Measurements from ENCODE around the gene ACP2.
A peak's percentile ranks its signal among the peaks of the same experiment; 100 is the strongest.

ACP2 gene, protein sequence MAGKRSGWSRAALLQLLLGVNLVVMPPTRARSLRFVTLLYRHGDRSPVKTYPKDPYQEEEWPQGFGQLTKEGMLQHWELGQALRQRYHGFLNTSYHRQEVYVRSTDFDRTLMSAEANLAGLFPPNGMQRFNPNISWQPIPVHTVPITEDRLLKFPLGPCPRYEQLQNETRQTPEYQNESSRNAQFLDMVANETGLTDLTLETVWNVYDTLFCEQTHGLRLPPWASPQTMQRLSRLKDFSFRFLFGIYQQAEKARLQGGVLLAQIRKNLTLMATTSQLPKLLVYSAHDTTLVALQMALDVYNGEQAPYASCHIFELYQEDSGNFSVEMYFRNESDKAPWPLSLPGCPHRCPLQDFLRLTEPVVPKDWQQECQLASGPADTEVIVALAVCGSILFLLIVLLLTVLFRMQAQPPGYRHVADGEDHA

GRCh38 chr11:47248664-47249377 is at the start of gene ACP2:
ACP2 (minus strand) TSS chr11:47248814; CDS start chr11:47248789, 25 bp downstream.
- DNase-seq (ENCODE audit: low spot score) = peak; percentile 90

DNA sequence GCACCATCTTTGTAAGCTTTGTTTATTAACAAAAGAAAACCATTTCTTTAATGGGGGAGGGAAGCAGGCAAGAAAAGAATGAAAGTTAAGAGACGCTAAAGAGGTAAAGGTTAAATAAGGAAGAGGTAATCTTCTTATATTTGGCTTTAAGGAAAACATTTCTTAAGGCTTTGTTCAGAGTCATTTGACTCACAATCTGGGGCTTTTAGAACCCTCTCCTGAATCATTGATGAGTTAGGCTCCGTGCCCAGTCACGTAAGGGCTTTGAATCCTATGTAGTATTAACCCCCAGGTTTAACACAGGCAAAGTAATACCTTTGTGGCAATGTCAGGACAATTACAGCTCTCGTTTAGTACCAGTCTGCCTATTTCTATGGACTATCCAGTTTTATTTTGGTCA is 47.4 kb upstream of the ACP2 start:
- DNase-seq (ENCODE audit: low spot score) = no peak

DNA sequence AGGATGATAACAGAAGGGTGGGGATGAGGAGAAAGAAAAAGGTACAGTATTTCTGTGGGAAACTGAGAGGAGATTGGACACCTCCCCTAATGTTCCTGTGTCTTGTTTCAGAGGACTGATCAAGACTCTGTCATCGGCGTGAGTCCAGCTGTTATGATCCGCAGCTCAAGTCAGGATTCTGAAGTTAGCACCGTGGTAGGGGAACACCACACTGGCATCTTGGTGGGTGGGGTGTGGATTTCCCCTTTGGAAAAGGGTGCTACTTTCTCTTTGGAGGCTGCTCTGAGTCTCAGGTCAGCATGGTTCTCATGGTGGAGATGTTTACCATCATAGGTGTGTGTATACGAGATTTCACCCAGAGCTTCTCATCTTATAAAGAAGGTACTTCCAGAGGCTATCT is 46.8 kb upstream of the ACP2 start:
- DNase-seq (ENCODE audit: low spot score) = no peak

GRCh38 chr11:47289856-47290255 is 41.2 kb upstream of the ACP2 start:
- DNase-seq (ENCODE audit: low spot score) = no peak

DNA sequence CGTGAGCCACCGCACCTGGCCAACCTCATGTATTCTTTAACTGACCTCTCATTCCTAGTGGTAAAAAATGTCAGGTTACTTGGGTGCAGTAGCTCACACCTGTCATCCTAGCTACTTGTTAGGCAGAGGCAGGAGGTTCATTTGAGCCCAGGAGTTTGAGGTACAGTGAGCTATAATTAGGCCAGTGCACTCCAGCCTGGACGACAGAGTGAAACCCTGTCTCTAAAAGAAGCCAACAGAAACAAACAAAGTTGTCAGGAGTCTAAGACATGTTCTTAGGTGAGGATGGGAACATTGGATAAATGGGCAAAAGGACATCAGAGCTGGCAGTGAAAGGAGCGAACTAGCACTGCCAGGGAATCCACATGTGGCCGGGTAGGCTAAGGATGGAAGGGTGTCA is 39.5 kb upstream of the ACP2 start:
- DNase-seq (ENCODE audit: low spot score) = no peak

GRCh38 chr11:47285969-47286770 is 37.6 kb upstream of the ACP2 start:
- DNase-seq (ENCODE audit: low spot score) = no peak

DNA sequence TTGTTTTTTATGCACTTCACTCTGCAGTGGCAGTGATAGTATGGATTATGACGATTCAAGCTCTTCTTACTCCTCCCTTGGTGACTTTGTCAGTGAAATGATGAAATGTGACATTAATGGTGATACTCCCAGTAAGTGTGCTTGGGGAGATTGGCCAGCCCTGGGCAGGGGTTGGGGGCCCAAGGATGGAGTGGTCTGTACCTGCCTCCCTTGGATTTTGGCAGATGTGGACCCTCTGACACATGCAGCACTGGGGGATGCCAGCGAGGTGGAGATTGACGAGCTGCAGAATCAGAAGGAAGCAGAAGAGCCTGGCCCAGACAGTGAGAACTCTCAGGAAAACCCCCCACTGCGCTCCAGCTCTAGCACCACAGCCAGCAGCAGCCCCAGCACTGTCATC is 35.5 kb upstream of the ACP2 start:
- no peak for DNase-seq (ENCODE audit: low spot score)

GRCh38 chr11:47282462-47282861 is 33.8 kb upstream of the ACP2 start:
- no peak for DNase-seq (ENCODE audit: low spot score)

DNA sequence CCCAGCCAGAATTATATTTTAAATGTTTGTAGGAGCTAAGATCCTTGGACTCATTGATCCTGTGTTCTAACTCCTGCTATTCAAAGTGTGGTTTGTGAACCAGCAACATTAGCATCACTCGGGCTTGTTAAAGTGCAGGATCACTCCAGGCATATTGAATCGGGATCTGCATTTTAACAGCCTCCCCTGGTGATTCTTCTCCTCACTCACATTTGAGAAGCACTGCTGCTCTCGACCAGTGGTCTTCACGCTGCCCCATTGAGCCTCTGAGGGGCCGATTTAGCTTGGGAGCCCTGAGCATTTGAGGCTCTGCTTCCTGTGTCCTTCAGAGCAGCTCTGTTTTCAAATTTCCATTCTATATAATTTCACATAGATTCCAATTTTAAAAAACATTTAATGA is 32.2 kb upstream of the ACP2 start:
- no peak for DNase-seq (ENCODE audit: low spot score)

- no peak for DNase-seq (ENCODE audit: low spot score)
Observed at GRCh38 chr11:47280099-47280498, 31.5 kb upstream of the ACP2 start.

GRCh38 chr11:47278769-47279168 is 30.2 kb upstream of the ACP2 start:
- no peak for DNase-seq (ENCODE audit: low spot score)

GRCh38 chr11:47278058-47278457 is 29.4 kb upstream of the ACP2 start:
- no peak for DNase-seq (ENCODE audit: low spot score)

GRCh38 chr11:47276923-47277322 is 28.3 kb upstream of the ACP2 start:
- no peak for DNase-seq (ENCODE audit: low spot score)

GRCh38 chr11:47274495-47275235 is 26.1 kb upstream of the ACP2 start:
- DNase-seq (ENCODE audit: low spot score) = no peak

DNA sequence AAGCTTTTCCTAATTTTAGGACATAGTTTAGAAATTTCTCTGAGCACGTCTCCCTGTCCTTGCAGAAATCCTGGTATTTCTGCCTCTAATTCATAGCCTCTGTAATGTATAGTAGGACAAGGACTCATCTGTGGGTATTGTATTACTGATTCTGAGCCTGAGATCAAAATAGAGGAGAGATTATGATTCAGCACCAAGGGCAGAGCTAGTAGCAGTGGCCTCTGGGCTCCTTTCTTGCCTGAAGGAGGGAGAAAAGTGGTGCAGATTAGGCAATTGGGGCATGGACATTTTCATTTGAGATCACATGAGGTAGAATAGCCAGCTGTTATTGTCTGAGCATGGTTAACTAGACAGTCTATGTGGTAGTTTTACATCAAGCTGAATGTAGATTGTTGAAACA is 24.1 kb upstream of the ACP2 start:
- DNase-seq (ENCODE audit: low spot score) = no peak

DNA sequence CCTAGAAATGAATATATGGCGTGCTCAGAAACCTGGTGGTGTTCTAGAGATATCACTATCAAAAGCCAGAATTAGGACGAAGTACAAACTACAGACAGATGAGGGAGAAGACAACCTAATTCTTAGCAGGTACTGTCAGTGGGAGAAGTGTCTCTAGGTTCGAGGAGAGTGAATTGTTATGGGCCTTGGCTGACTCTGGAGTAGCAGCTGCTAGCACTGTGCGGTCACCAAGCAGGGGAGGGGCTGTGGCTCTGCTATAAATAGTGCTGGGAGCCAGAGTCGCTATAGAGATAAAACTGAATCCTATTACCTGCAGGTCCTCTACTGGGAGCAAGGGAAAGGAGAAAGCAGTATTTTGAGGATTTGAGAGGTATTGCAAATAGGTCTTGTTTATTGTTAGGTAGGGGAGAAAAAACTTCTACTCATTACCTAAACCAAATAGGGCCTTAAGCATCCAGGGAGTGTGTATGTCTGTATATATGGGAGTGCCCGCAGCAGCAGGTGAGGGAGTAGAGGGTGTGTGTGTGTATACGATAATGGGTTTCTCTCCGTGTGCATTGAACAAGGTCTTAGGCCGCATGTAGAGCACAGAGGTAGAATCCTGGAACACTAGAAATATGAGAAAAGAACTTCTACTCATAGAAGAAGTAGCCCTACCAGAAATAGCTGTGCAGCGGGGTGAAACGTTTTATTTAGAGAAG is 23.5 kb upstream of the ACP2 start:
- peak; percentile 32 for DNase-seq (ENCODE audit: low spot score)

GRCh38 chr11:47271328-47271727 is 22.7 kb upstream of the ACP2 start:
- no peak for DNase-seq (ENCODE audit: low spot score)

GRCh38 chr11:47270331-47271271 is 22.0 kb upstream of the ACP2 start:
- peak; percentile 45 for DNase-seq (ENCODE audit: low spot score)

DNA sequence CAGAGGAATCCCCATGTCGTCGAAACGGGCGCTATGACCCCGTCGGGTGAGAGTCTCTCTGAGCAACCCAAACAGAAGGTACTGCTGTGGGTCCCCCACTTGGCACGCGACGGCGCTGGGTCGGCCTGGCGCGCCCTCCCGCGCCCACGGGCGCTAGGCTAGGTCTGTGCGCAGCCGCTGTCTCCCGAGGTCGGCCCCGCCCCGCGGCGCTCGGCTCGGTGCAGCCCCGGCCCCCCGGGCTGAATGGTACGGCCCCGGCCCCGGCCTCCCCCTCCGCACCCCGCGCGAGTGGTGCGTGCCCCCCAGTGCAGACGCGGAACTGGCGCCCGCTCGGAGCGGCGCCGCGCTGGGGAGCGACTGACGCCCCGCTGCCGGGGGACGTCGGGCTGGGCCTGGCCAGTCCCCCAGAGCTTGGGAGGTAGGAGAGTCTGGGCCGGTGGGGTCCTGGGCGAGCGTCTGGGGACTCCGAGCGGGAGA is 21.3 kb upstream of the ACP2 start, which contains the start of gene MADD:
MADD (plus strand) TSS at position 305 of the 477 bp plus-strand sequence.
- peak; percentile 86 for DNase-seq (ENCODE audit: low spot score)

Measured in globus pallidus (tissue), 1 donor.